Measurements from ENCODE around the gene MKRN2OS. TPM values are rescaled to one million over a fixed set of nuclear protein-coding genes. Genes with fewer than 3 reads are reported as not detected.

MKRN2OS gene
- total RNA-seq, 2 experiments from 2014 or later: not detected

DNA sequence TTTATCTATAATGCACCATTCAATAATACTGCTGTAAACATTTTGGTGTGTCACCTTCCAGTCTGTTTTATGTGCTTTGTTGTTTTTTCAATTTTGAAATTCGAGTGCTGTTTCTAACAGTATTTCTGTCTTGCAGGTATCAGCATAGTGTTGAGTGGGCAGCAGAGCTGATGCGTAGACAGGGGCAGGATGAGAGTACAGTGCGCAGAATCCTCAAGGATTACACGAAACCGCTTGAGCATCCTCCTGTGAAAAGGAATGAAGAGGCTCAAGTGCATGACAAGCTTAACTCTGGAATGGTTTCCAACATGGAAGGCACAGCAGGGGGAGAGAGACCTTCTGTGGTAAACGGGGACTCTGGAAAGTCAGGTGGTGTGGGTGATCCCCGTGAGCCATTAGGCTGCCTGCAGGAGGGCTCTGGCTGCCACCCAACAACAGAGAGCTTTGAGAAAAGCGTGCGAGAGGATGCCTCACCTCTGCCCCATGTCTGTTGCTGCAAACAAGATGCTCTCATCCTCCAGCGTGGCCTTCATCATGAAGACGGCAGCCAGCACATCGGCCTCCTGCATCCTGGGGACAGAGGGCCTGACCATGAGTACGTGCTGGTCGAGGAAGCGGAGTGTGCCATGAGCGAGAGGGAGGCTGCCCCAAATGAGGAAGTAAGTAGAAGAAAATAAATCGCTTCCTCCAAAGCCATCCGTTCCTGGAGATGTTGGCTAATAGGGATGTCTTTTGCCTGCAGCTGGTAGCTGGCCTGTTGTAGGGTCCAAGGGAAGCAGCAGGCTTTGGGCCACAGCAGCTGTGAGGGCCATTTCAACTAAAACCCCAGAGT, 42.0 kb downstream of the MKRN2OS start:
- ChIA-PET POLR2A (no interaction called here), CTCF (no interaction called here)
- Histone ChIP-seq H3K27me3 (ENCODE audit: control insufficient read depth in 1 of 2, insufficient read depth in 2 of 2, low read length in 2 of 2) (no peaks in the 10 kb centered on the region), H3K4me3 (ENCODE audit: low read length) (no peak overlapping the region), H3K4me1 (ENCODE audit: insufficient read depth, low read length) (no peaks in the 10 kb centered on the region), H3K27ac (ENCODE audit: low read depth in 1 of 2, low read length in 2 of 2) (no peak overlapping the region), H3K9me3 (ENCODE audit: control insufficient read depth in 1 of 2, insufficient read depth in 1 of 2, low read length in 2 of 2) (no peaks in the 10 kb centered on the region), H3K36me3 (ENCODE audit: insufficient read depth, low read length) (peaks cover 51% of the 10 kb centered on the region)
- DNase-seq (no peak), ATAC-seq (ENCODE audit: poor library complexity) (no peak)
- Mint-ChIP-seq H3K36me3 (ENCODE audit: low read depth) (peaks cover 85% of the 10 kb centered on the region), H3K4me3 (no peak overlapping the region), H3K27ac (no peak overlapping the region), H3K4me1 (ENCODE audit: low read depth) (no peaks in the 10 kb centered on the region), H3K27me3 (no peaks in the 10 kb centered on the region), H3K9me3 (no peaks in the 10 kb centered on the region)
- intact Hi-C loops (cut with DNase I, micrococcal nuclease): no loop called here
- TF ChIP-seq, protein P1, sequence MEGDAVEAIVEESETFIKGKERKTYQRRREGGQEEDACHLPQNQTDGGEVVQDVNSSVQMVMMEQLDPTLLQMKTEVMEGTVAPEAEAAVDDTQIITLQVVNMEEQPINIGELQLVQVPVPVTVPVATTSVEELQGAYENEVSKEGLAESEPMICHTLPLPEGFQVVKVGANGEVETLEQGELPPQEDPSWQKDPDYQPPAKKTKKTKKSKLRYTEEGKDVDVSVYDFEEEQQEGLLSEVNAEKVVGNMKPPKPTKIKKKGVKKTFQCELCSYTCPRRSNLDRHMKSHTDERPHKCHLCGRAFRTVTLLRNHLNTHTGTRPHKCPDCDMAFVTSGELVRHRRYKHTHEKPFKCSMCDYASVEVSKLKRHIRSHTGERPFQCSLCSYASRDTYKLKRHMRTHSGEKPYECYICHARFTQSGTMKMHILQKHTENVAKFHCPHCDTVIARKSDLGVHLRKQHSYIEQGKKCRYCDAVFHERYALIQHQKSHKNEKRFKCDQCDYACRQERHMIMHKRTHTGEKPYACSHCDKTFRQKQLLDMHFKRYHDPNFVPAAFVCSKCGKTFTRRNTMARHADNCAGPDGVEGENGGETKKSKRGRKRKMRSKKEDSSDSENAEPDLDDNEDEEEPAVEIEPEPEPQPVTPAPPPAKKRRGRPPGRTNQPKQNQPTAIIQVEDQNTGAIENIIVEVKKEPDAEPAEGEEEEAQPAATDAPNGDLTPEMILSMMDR (IDR thresholded peaks at IDR 0.05): no peak

DNA sequence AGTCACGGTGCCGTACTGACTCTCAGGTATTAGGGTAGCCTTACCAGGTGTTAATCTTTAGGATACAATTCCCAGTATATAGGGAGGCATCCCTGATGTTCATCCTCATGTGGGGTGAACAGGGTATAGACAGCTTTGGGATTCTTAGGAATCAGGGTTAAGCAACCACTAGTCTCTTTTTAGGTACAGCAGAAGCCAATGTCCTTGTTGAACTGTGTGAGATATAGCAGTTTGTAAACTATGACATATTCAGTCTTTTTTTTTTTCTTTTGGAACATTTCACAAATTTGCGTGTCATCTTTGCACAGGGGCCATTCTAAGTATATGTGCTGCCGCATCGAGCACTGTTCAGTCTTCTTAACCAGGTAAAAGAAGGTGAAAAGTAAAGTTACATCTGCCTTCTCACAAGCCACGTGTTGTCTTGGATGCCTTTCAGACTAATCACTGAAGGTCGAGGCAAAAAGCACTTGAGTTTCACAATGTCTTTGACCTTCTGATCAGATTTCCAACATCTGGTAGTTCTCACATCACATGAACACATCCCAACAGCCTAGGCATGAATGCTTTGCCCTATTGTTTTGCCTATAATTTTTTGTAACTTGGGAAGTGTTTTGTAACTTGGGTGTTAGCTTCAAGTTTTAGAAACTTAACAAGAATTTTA, 43.8 kb downstream of the MKRN2OS start:
- Histone ChIP-seq H3K4me1 (ENCODE audit: insufficient read depth, low read length) (no peaks in the 10 kb centered on the region), H3K27ac (ENCODE audit: low read depth in 1 of 2, low read length in 2 of 2) (no peak overlapping the region), H3K9me3 (ENCODE audit: control insufficient read depth in 1 of 2, insufficient read depth in 1 of 2, low read length in 2 of 2) (no peaks in the 10 kb centered on the region), H3K27me3 (ENCODE audit: control insufficient read depth in 1 of 2, insufficient read depth in 2 of 2, low read length in 2 of 2) (no peaks in the 10 kb centered on the region), H3K4me3 (ENCODE audit: low read length) (no peak overlapping the region), H3K36me3 (ENCODE audit: insufficient read depth, low read length) (peaks cover 61% of the 10 kb centered on the region)
- Mint-ChIP-seq H3K36me3 (ENCODE audit: low read depth) (peaks cover 89% of the 10 kb centered on the region), H3K4me3 (no peak overlapping the region), H3K4me1 (ENCODE audit: low read depth) (no peaks in the 10 kb centered on the region), H3K9me3 (no peaks in the 10 kb centered on the region), H3K27me3 (no peaks in the 10 kb centered on the region), H3K27ac (no peak overlapping the region)
- DNase-seq: no peak
- ChIA-PET CTCF (no interaction called here), POLR2A (no interaction called here)
- no peak for ATAC-seq (ENCODE audit: poor library complexity)
- intact Hi-C loops (cut with DNase I, micrococcal nuclease): no loop called here
- TF ChIP-seq, protein P1 (IDR thresholded peaks at IDR 0.05): no peak

DNA sequence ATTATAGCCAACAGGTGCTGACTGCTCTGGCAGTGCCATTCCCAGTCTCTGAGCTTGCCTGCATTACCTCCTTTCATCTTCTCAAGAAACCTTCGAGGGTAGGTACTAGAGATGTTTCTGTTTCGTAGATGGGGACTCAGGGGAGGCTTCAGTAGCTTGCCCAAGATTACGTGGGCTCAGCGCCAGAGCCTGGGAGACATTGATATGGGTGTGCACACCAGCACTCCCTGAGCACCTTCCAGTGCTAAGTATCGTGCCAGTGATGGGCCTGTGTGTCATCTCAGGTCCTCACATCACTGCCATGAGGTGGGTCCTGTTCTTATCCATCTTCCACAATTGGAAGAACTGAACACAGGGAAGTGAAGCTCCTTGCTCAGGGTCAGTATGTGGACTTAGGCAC, 45.8 kb downstream of the MKRN2OS start:
- Mint-ChIP-seq H3K4me1 (ENCODE audit: low read depth) (no peaks in the 10 kb centered on the region), H3K27me3 (no peaks in the 10 kb centered on the region), H3K36me3 (ENCODE audit: low read depth) (peaks cover 86% of the 10 kb centered on the region), H3K9me3 (no peaks in the 10 kb centered on the region), H3K4me3 (no peak overlapping the region), H3K27ac (no peak overlapping the region)
- intact Hi-C loops (cut with DNase I, micrococcal nuclease): no loop called here
- no peaks in the 10 kb centered on the region for H3K27me3 ChIP-seq (ENCODE audit: control insufficient read depth in 1 of 2, insufficient read depth in 2 of 2, low read length in 2 of 2)
- POLR2A ChIA-PET: interaction anchor here (1.0 kb wide), 1 partner anchor 19 kb away, joined by 4 read pairs; no protein-coding TSS in a partner anchor
- TF ChIP-seq, protein P1 (IDR thresholded peaks at IDR 0.05): no peak
- H3K9me3 ChIP-seq (ENCODE audit: control insufficient read depth in 1 of 2, insufficient read depth in 1 of 2, low read length in 2 of 2): no peaks in the 10 kb centered on the region
- H3K4me1 ChIP-seq (ENCODE audit: insufficient read depth, low read length): no peaks in the 10 kb centered on the region
- peaks cover 64% of the 10 kb centered on the region for H3K36me3 ChIP-seq (ENCODE audit: insufficient read depth, low read length)
- CTCF ChIA-PET: no interaction called here
- no peak overlapping the region for H3K4me3 ChIP-seq (ENCODE audit: low read length)
- H3K27ac ChIP-seq (ENCODE audit: low read depth in 1 of 2, low read length in 2 of 2): no peak overlapping the region
- DNase-seq (no peak), ATAC-seq (ENCODE audit: poor library complexity) (no peak)

Data from CD4-positive, alpha-beta T cell (primary cell).